Panc1 (cell line): ENCODE measurements around the gene TMEM229B. TPM values are rescaled to one million over a fixed set of nuclear protein-coding genes. Genes with fewer than 3 reads are reported as not detected.

Experiments
- ATAC-seq: fragments of 200-7000 bp; cut with Tn5 transposase; 2 replicates; pipeline ENCODE4 v1.9.1; 2020; ENCODE audit warnings: mild to moderate bottlenecking, moderate library complexity
- BruUV-seq: library from RNA; stranded (reverse); fragments of 400-500 nt; replicated peaks from 2 replicates; lab custom pipeline; 2021; lab: Mats Ljungman, UMichigan
- CTCF ChIA-PET: fragments of 300-600 bp; sonication (Branson Sonifier 250); formaldehyde crosslinking; loops from one replicate; lab custom pipeline; 2022; ENCODE audit warnings: antibody characterized with exemption; lab: Charles Lee
- POLR2A ChIA-PET: fragments of 300-600 bp; sonication (Branson Sonifier 250); formaldehyde crosslinking; loops from one replicate; lab custom pipeline; 2022; ENCODE audit warnings: antibody characterized with exemption; lab: Charles Lee
- DNase-seq: peaks from one replicate; pipeline ENCODE4 v3.0.0-alpha.2; 2010; ENCODE audit warnings: low read depth, low spot score
- H3K27ac ChIP-seq: 2 replicates; pipeline ENCODE4 v1.5.1; 2011; ENCODE audit warnings: mild to moderate bottlenecking, low read length, inconsistent platforms
- H3K27me3 ChIP-seq: fragments of 200-500 bp; sonication (Bioruptor generic); 2 replicates; pipeline ENCODE4 v1.6.0; 2014; ENCODE audit warnings: low read length, inconsistent platforms; ENCODE audit not compliant: control insufficient read depth, insufficient read depth
- H3K36me3 ChIP-seq: fragments of 200-500 bp; sonication (Bioruptor generic); 2 replicates; pipeline ENCODE4 v1.5.1; 2014; ENCODE audit warnings: inconsistent platforms, mild to moderate bottlenecking, low read length, moderate library complexity; ENCODE audit not compliant: control insufficient read depth, insufficient read depth
- H3K4me1 ChIP-seq: 2 replicates; pipeline ENCODE4 v1.5.1; 2011; ENCODE audit warnings: inconsistent platforms, mild to moderate bottlenecking, low read length, moderate library complexity; ENCODE audit not compliant: control insufficient read depth, insufficient read depth
- H3K4me3 ChIP-seq, 2 experiments: 2 replicates each; pipeline ENCODE4 v1.5.1; 2011 to 2012; ENCODE audit warnings: low read depth in 2 of 2, low read length in 2 of 2, mild to moderate bottlenecking in 2 of 2, inconsistent platforms in 1 of 2, moderate library complexity in 1 of 2
- H3K9me3 ChIP-seq: fragments of 200-500 bp; sonication (Bioruptor generic); 2 replicates; pipeline ENCODE4 v1.5.1; 2014; ENCODE audit warnings: low read depth, mild to moderate bottlenecking, inconsistent platforms, low read length, moderate library complexity; ENCODE audit not compliant: control insufficient read depth, insufficient read depth
- CTCF ChIP-seq: fragments of 450-650 bp; IDR thresholded peaks from 2 replicates; pipeline ENCODE4 v1.5.1; 2017; ENCODE audit warnings: mild to moderate bottlenecking
- POLR2AphosphoS5 ChIP-seq: IDR thresholded peaks from 2 replicates; pipeline ENCODE4 v1.6.1; 2012; ENCODE audit warnings: mild to moderate bottlenecking, low read depth, low read length, moderate library complexity
- REST ChIP-seq, 2 experiments: IDR thresholded peaks; 2 replicates each; pipeline ENCODE4 v1.6.1; 2011 to 2012; ENCODE audit warnings: low read depth in 2 of 2, control low read depth in 1 of 2, low read length in 1 of 2, mild to moderate bottlenecking in 1 of 2, moderate library complexity in 1 of 2; ENCODE audit not compliant: insufficient read depth in 1 of 2
- SIN3A ChIP-seq: IDR thresholded peaks from 2 replicates; pipeline ENCODE4 v1.6.1; 2012; ENCODE audit warnings: low read depth, mild to moderate bottlenecking, low read length, moderate library complexity, borderline replicate concordance; ENCODE audit not compliant: insufficient read depth
- TCF7L2 ChIP-seq: IDR thresholded peaks from 2 replicates; pipeline ENCODE4 v1.6.1; 2011; ENCODE audit warnings: mild to moderate bottlenecking, low read depth, low read length, inconsistent platforms
- in situ Hi-C: cut with HindIII; loops from 2 replicates; pipeline ENCODE4 v1.10.0; 2016; ENCODE audit warnings: low sequenced_read_pairs, low pct_unique_long_range_greater_than_20kb
- intact Hi-C: fragments of 100-400 bp; cut with micrococcal nuclease; formaldehyde crosslinking; loops from one replicate; pipeline ENCODE4 v1.10.0; 2022; ENCODE audit not compliant: unreplicated experiment
- total RNA-seq: library from RNA; stranded (reverse); gene quantifications from one replicate; pipeline ENCODE4 v1.2.1, GENCODE V29; 2021; ENCODE audit not compliant: unreplicated experiment

Gene TMEM229B
- total RNA-seq, 1 experiment from 2014 or later, result 1.6 TPM

GRCh38 chr14:67513631-67514108, 25.1 kb upstream of the TMEM229B start:
- Histone ChIP-seq H3K27ac (no peak overlapping the region), H3K27me3 (no peaks in the 10 kb centered on the region; the same call in 1 of the 2 replicates), H3K4me3 (no peak overlapping the region; a peak in 1 of 4 replicates), H3K9me3 (no peaks in the 10 kb centered on the region), H3K4me1 (peaks cover 14% of the 10 kb centered on the region; the same call in 1 of the 2 replicates), H3K36me3 (no peaks in the 10 kb centered on the region)
- BruUV-seq, result no TSS peak
- in situ Hi-C loops, result no loop called here
- POLR2A ChIA-PET, result no interaction called here
- TF ChIP-seq SIN3A, result no peak
- no peak for TF ChIP-seq TCF7L2
- TF ChIP-seq REST (IDR thresholded peaks at IDR 0.05; ENCODE audit: insufficient read depth in 1 of 2, low read depth in 2 of 2, low read length in 1 of 2), result no peak
- no peak for TF ChIP-seq CTCF
- TF ChIP-seq POLR2AphosphoS5, result no peak
- DNase-seq (no peak), ATAC-seq (0 out of 2 replicates have a peak, but pooled peaks have one; percentile 28)
- intact Hi-C loops, result loop anchor here (10.0 kb wide), 1 partner anchor 89 kb away; no protein-coding TSS in a partner anchor
- CTCF ChIA-PET, result interaction anchor here (0.5 to 1.8 kb wide), 3 partner anchors 86 to 154 kb away, joined by 3 to 17 read pairs (median 5); partner anchors contain the start of genes ARG2 and ATP6V1D

- no peaks in the 10 kb centered on the region for H3K36me3 ChIP-seq
- TF ChIP-seq POLR2AphosphoS5, result no peak
- TF ChIP-seq SIN3A, result no peak
- no peak for TF ChIP-seq CTCF
- no peak for TF ChIP-seq TCF7L2
- no peaks in the 10 kb centered on the region for H3K9me3 ChIP-seq
- ATAC-seq (no peak), DNase-seq (no peak)
- H3K4me3 ChIP-seq, result no peak overlapping the region
- intact Hi-C loops, result loop anchor here (10.0 kb wide), 1 partner anchor 88 kb away; no protein-coding TSS in a partner anchor
- POLR2A ChIA-PET, result no interaction called here
- no TSS peak for BruUV-seq
- H3K27me3 ChIP-seq, result no peaks in the 10 kb centered on the region; the same call in 1 of the 2 replicates
- H3K4me1 ChIP-seq, result peaks cover 14% of the 10 kb centered on the region; the same call in 1 of the 2 replicates
- no peak overlapping the region for H3K27ac ChIP-seq
- in situ Hi-C loops, result no loop called here
- CTCF ChIA-PET, result interaction anchor here (1.7 to 1.8 kb wide), 2 partner anchors 85 to 153 kb away, joined by 5 to 17 read pairs; partner anchors contain the start of gene ATP6V1D
Measured at GRCh38 chr14:67512463-67513310, 24.2 kb upstream of the TMEM229B start.
